BLaER1 treated with 17β-estradiol and CSF1 and Interleukin-3, amounts not matched to agents 10 nM and 100 nM (cell line): ENCODE data around the gene CT83.

Source experiments
- H3K27ac ChIP-seq, 11 experiments: shearing (Covaris generic); formaldehyde crosslinking; 2 replicates each; pipeline ENCODE4 v1.8.1; 2022
- H3K27me3 ChIP-seq, 11 experiments: shearing (Covaris generic); formaldehyde crosslinking; 2 replicates each; pipeline ENCODE4 v1.8.1; 2022
- H3K36me3 ChIP-seq, 11 experiments: shearing (Covaris generic); formaldehyde crosslinking; 2 replicates each; pipeline ENCODE4 v1.8.1; 2022
- H3K4me1 ChIP-seq, 10 experiments: shearing (Covaris generic); formaldehyde crosslinking; 2 replicates each; pipeline ENCODE4 v1.8.1; 2022
- H3K4me2 ChIP-seq, 11 experiments: shearing (Covaris generic); formaldehyde crosslinking; 2 replicates each; pipeline ENCODE4 v1.8.1; 2022
- H3K4me3 ChIP-seq, 10 experiments: shearing (Covaris generic); formaldehyde crosslinking; 2 replicates each; pipeline ENCODE4 v1.8.1; 2022
- H3K9ac ChIP-seq, 11 experiments: shearing (Covaris generic); formaldehyde crosslinking; 2 replicates each; pipeline ENCODE4 v1.8.1; 2022
- H3K9me3 ChIP-seq, 11 experiments: shearing (Covaris generic); formaldehyde crosslinking; replicated peaks in 1 of 11; 2 replicates each; pipeline ENCODE4 v1.8.1; 2022
- H4K20me1 ChIP-seq, 11 experiments: shearing (Covaris generic); formaldehyde crosslinking; 2 replicates each; pipeline ENCODE4 v1.8.1; 2022
- Cebpa-rat ChIP-seq, 11 experiments: shearing (Covaris generic); IDR thresholded peaks; 2 replicates each; pipeline ENCODE4 v1.8.1; 2022

CT83 gene

GRCh38 chrX:116462822-116463221 is at the start of gene CT83:
Gene CT83, minus strand, starts transcription at chrX:116462976. Its CDS starts 120 bp downstream, at chrX:116462856.
- Histone ChIP-seq H3K27me3 (peaks cover 61 to 100% (median 87%) of the 10 kb centered on the region in 11 experiments), H3K4me1 (no peaks in the 10 kb centered on the region), H4K20me1 (no peaks in the 10 kb centered on the region), H3K4me3 (no peak within 1 kb of the TSS), H3K27ac (no peak within 1 kb of the TSS), H3K36me3 (no peaks in the 10 kb centered on the region), H3K4me2 (no peak within 1 kb of the TSS), H3K9me3 (peaks cover 0 to 8% (median 0%) of the 10 kb centered on the region in 11 experiments; a peak in 3 of 22 replicates), H3K9ac (no peak within 1 kb of the TSS)
- no peak for TF ChIP-seq Cebpa-rat (IDR thresholded peaks at IDR 0.05)

- TF ChIP-seq Cebpa-rat (IDR thresholded peaks at IDR 0.05), result no peak
Observed at GRCh38 chrX:116499780-116500179, 37.0 kb upstream of the CT83 start.

GRCh38 chrX:116493271-116493670 is 30.5 kb upstream of the CT83 start:
- peaks cover 0 to 26% (median 4%) of the 10 kb centered on the region in 11 experiments; a peak in 12 of 22 replicates for H3K27me3 ChIP-seq
- no peaks in the 10 kb centered on the region for H3K9me3 ChIP-seq
- no peak overlapping the region for H3K4me2 ChIP-seq
- H3K36me3 ChIP-seq, result no peaks in the 10 kb centered on the region
- TF ChIP-seq Cebpa-rat (IDR thresholded peaks at IDR 0.05), result no peak
- no peak overlapping the region for H3K4me3 ChIP-seq
- H3K9ac ChIP-seq, result no peak overlapping the region
- H3K27ac ChIP-seq, result no peak overlapping the region
- no peaks in the 10 kb centered on the region for H4K20me1 ChIP-seq
- no peaks in the 10 kb centered on the region for H3K4me1 ChIP-seq

More at GRCh38 chrX:116499780-116500179, 37.0 kb upstream of the CT83 start:
- no peak overlapping the region for H3K9ac ChIP-seq
- peaks cover 0 to 58% (median 28%) of the 10 kb centered on the region in 11 experiments; a peak in 16 of 22 replicates for H3K27me3 ChIP-seq
- no peaks in the 10 kb centered on the region for H3K36me3 ChIP-seq
- no peak overlapping the region for H3K4me3 ChIP-seq
- H3K27ac ChIP-seq, result no peak overlapping the region
- no peaks in the 10 kb centered on the region for H3K9me3 ChIP-seq
- H3K4me1 ChIP-seq, result no peaks in the 10 kb centered on the region
- H4K20me1 ChIP-seq, result no peaks in the 10 kb centered on the region
- no peak overlapping the region for H3K4me2 ChIP-seq

GRCh38 chrX:116490104-116490503 is 27.3 kb upstream of the CT83 start:
- peaks cover 0 to 36% (median 11%) of the 10 kb centered on the region in 11 experiments; a peak in 17 of 22 replicates for H3K27me3 ChIP-seq
- H3K4me3 ChIP-seq, result no peak overlapping the region
- no peak overlapping the region for H3K27ac ChIP-seq
- no peak for TF ChIP-seq Cebpa-rat (IDR thresholded peaks at IDR 0.05)
- no peaks in the 10 kb centered on the region for H3K36me3 ChIP-seq
- H3K9ac ChIP-seq, result no peak overlapping the region
- no peaks in the 10 kb centered on the region for H3K4me1 ChIP-seq
- H3K9me3 ChIP-seq, result no peaks in the 10 kb centered on the region
- no peak overlapping the region for H3K4me2 ChIP-seq
- no peaks in the 10 kb centered on the region for H4K20me1 ChIP-seq

- Histone ChIP-seq H3K27ac (no peak overlapping the region), H3K27me3 (peaks cover 16 to 88% (median 59%) of the 10 kb centered on the region in 11 experiments; a peak in 19 of 22 replicates), H3K9ac (no peak overlapping the region), H3K4me3 (no peak overlapping the region), H3K4me2 (no peak overlapping the region), H3K4me1 (no peaks in the 10 kb centered on the region), H3K9me3 (no peaks in the 10 kb centered on the region), H3K36me3 (no peaks in the 10 kb centered on the region), H4K20me1 (no peaks in the 10 kb centered on the region; a peak in 1 of 22 replicates)
- no peak for TF ChIP-seq Cebpa-rat (IDR thresholded peaks at IDR 0.05)
Observed at GRCh38 chrX:116480059-116480458, 17.3 kb upstream of the CT83 start.

- Histone ChIP-seq H3K9me3 (no peaks in the 10 kb centered on the region), H4K20me1 (no peaks in the 10 kb centered on the region), H3K4me1 (no peaks in the 10 kb centered on the region), H3K4me3 (no peak overlapping the region), H3K9ac (no peak overlapping the region), H3K36me3 (no peaks in the 10 kb centered on the region), H3K27ac (no peak overlapping the region), H3K4me2 (no peak overlapping the region), H3K27me3 (peaks cover 55 to 100% (median 89%) of the 10 kb centered on the region in 11 experiments)
- TF ChIP-seq Cebpa-rat (IDR thresholded peaks at IDR 0.05), result no peak
Observed at GRCh38 chrX:116449156-116449555, 13.6 kb downstream of the CT83 start.

- TF ChIP-seq Cebpa-rat (IDR thresholded peaks at IDR 0.05), result no peak
- no peak within 1 kb of the TSS for H3K4me2 ChIP-seq
- H3K27me3 ChIP-seq, result peaks cover 76 to 99% (median 94%) of the 10 kb centered on the region in 11 experiments
- no peak within 1 kb of the TSS for H3K9ac ChIP-seq
- 0 out of 22 replicates have a peak, but pooled peaks cover 0 to 10% (median 0%) of the 10 kb centered on the region in 11 experiments for H4K20me1 ChIP-seq
- H3K4me3 ChIP-seq, result no peak within 1 kb of the TSS
- no peaks in the 10 kb centered on the region for H3K36me3 ChIP-seq
- no peak within 1 kb of the TSS for H3K27ac ChIP-seq
- H3K9me3 ChIP-seq, result no peaks in the 10 kb centered on the region
- no peaks in the 10 kb centered on the region for H3K4me1 ChIP-seq
Observed at GRCh38 chrX:116436358-116436816, 26.4 kb downstream of the CT83 start, which contains the start of gene SLC6A14. Gene SLC6A14, plus strand, starts transcription at chrX:116436606. Its CDS starts 104 bp downstream, at chrX:116436710.

GRCh38 chrX:116435597-116435996 is 27.2 kb downstream of the CT83 start:
- Histone ChIP-seq H3K9ac (no peak overlapping the region), H3K27me3 (peaks cover 74 to 99% (median 94%) of the 10 kb centered on the region in 11 experiments), H3K27ac (no peak overlapping the region), H4K20me1 (0 out of 22 replicates have a peak, but pooled peaks cover 0 to 10% (median 0%) of the 10 kb centered on the region in 11 experiments), H3K4me3 (no peak overlapping the region), H3K4me2 (no peak overlapping the region), H3K36me3 (no peaks in the 10 kb centered on the region), H3K9me3 (no peaks in the 10 kb centered on the region), H3K4me1 (no peaks in the 10 kb centered on the region)
- no peak for TF ChIP-seq Cebpa-rat (IDR thresholded peaks at IDR 0.05)

GRCh38 chrX:116427978-116428377 is 34.8 kb downstream of the CT83 start:
- Histone ChIP-seq H3K27me3 (peaks cover 28 to 94% (median 78%) of the 10 kb centered on the region in 11 experiments; a peak in 21 of 22 replicates), H3K9ac (no peak overlapping the region), H3K4me3 (no peak overlapping the region), H3K36me3 (no peaks in the 10 kb centered on the region), H3K27ac (no peak overlapping the region), H4K20me1 (no peaks in the 10 kb centered on the region), H3K9me3 (no peaks in the 10 kb centered on the region), H3K4me2 (no peak overlapping the region), H3K4me1 (no peaks in the 10 kb centered on the region)
- TF ChIP-seq Cebpa-rat (IDR thresholded peaks at IDR 0.05), result no peak

GRCh38 chrX:116417968-116418367 is 44.8 kb downstream of the CT83 start:
- H3K9ac ChIP-seq, result no peak overlapping the region
- no peaks in the 10 kb centered on the region for H4K20me1 ChIP-seq
- no peak for TF ChIP-seq Cebpa-rat (IDR thresholded peaks at IDR 0.05)
- no peak overlapping the region for H3K4me3 ChIP-seq
- no peak overlapping the region for H3K4me2 ChIP-seq
- peaks cover 13 to 95% (median 75%) of the 10 kb centered on the region in 11 experiments; a peak in 20 of 22 replicates for H3K27me3 ChIP-seq
- H3K27ac ChIP-seq, result no peak overlapping the region
- H3K4me1 ChIP-seq, result no peaks in the 10 kb centered on the region
- H3K9me3 ChIP-seq, result no peaks in the 10 kb centered on the region
- H3K36me3 ChIP-seq, result no peaks in the 10 kb centered on the region
